HK-2 (cell line): ENCODE results near the gene DYNC2LI1.
"Not testable (repeated sequence)": the region's sequence is repeated elsewhere in the genome, so short reads cannot be mapped to it uniquely, and the experiment has no call there.

Experiments
- DNase-seq: peaks from one replicate; pipeline ENCODE4 v3.0.0-alpha.2; 2018; ENCODE audit not compliant: unreplicated experiment

Gene DYNC2LI1

GRCh38 chr2:43773876-43774613 is at the start of gene DYNC2LI1:
TSS of gene DYNC2LI1 (plus strand) at chr2:43774039. CDS start at chr2:43774139, 100 bp downstream.
- peak; percentile 88 for DNase-seq

GRCh38 chr2:43724728-43725526 is 48.9 kb upstream of the DYNC2LI1 start:
- no peak for DNase-seq

GRCh38 chr2:43725711-43726246 is 48.1 kb upstream of the DYNC2LI1 start:
- DNase-seq: no peak

GRCh38 chr2:43726961-43727633 is 46.7 kb upstream of the DYNC2LI1 start:
- not testable (repeated sequence) for DNase-seq

GRCh38 chr2:43727634-43728014 is 46.2 kb upstream of the DYNC2LI1 start:
- DNase-seq: no peak

GRCh38 chr2:43729491-43730174 is 44.2 kb upstream of the DYNC2LI1 start:
- no peak for DNase-seq

- DNase-seq: no peak
Observed at GRCh38 chr2:43731211-43731610, 42.6 kb upstream of the DYNC2LI1 start.

GRCh38 chr2:43736637-43737036 is 37.2 kb upstream of the DYNC2LI1 start:
- no peak for DNase-seq

- peak; percentile 52 for DNase-seq
Observed at GRCh38 chr2:43737097-43737854, 36.6 kb upstream of the DYNC2LI1 start.

GRCh38 chr2:43737855-43738254 is 36.0 kb upstream of the DYNC2LI1 start:
- no peak for DNase-seq

- DNase-seq: no peak
Observed at GRCh38 chr2:43738257-43738656, 35.6 kb upstream of the DYNC2LI1 start.

- DNase-seq: no peak
Observed at GRCh38 chr2:43743706-43744105, 30.1 kb upstream of the DYNC2LI1 start.

- no peak for DNase-seq
Observed at GRCh38 chr2:43745457-43745856, 28.4 kb upstream of the DYNC2LI1 start.

- no peak for DNase-seq
Observed at GRCh38 chr2:43748333-43748732, 25.5 kb upstream of the DYNC2LI1 start.

- no peak for DNase-seq
Observed at GRCh38 chr2:43749583-43749982, 24.3 kb upstream of the DYNC2LI1 start.

- no peak for DNase-seq
Observed at GRCh38 chr2:43751476-43751990, 22.3 kb upstream of the DYNC2LI1 start.

GRCh38 chr2:43752302-43752701 is 21.5 kb upstream of the DYNC2LI1 start:
- DNase-seq: no peak

GRCh38 chr2:43754180-43754579 is 19.7 kb upstream of the DYNC2LI1 start:
- DNase-seq: no peak

- no peak for DNase-seq
Observed at GRCh38 chr2:43758739-43759138, 15.1 kb upstream of the DYNC2LI1 start.

GRCh38 chr2:43759195-43759594 is 14.6 kb upstream of the DYNC2LI1 start:
- no peak for DNase-seq

- DNase-seq: no peak
Observed at GRCh38 chr2:43762286-43762685, 11.6 kb upstream of the DYNC2LI1 start.
